Measurements from ENCODE around the gene ACOX1.

GRCh38 chr17:75965468-75965867 lies 13.5 kb downstream of the ACOX1 start:
- TF ChIP-seq POLR2A (IDR thresholded peaks at IDR 0.05) (no peak), EP300 (IDR thresholded peaks at IDR 0.05) (no peak)
- TF ChIP-seq, protein P1, sequence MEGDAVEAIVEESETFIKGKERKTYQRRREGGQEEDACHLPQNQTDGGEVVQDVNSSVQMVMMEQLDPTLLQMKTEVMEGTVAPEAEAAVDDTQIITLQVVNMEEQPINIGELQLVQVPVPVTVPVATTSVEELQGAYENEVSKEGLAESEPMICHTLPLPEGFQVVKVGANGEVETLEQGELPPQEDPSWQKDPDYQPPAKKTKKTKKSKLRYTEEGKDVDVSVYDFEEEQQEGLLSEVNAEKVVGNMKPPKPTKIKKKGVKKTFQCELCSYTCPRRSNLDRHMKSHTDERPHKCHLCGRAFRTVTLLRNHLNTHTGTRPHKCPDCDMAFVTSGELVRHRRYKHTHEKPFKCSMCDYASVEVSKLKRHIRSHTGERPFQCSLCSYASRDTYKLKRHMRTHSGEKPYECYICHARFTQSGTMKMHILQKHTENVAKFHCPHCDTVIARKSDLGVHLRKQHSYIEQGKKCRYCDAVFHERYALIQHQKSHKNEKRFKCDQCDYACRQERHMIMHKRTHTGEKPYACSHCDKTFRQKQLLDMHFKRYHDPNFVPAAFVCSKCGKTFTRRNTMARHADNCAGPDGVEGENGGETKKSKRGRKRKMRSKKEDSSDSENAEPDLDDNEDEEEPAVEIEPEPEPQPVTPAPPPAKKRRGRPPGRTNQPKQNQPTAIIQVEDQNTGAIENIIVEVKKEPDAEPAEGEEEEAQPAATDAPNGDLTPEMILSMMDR (IDR thresholded peaks at IDR 0.05), result no peak
